ENCODE results near the gene TTC33. TPM values are rescaled to one million over a fixed set of nuclear protein-coding genes. Genes with fewer than 3 reads are reported as not detected.

Gene TTC33
- total RNA-seq, 6 experiments from 2014 or later: 5.6 to 9.2 (median 7.0) TPM

DNA sequence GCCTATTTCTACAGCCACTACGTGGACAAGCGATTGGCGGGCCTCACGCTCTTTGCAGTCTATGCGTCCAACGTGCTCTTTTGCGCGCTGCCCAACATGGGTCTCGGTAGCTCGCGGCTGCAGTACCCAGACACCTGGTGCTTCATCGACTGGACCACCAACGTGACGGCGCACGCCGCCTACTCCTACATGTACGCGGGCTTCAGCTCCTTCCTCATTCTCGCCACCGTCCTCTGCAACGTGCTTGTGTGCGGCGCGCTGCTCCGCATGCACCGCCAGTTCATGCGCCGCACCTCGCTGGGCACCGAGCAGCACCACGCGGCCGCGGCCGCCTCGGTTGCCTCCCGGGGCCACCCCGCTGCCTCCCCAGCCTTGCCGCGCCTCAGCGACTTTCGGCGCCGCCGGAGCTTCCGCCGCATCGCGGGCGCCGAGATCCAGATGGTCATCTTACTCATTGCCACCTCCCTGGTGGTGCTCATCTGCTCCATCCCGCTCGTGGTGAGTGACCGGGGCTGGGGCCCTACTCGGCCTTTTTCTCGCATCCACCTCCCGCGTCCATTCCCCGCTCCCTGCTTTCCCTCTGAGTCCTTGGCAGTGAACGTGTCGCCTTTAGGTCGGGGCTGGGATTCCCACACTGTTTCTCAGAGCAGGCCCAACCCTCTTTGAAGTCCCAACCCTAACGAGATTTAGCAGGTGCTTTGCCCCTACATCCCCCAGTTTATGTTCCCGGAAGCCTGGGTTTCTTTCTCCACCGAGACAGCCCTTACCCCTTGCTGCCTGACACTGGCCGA lies 74.2 kb downstream of the TTC33 start:
- ATAC-seq (no peak), DNase-seq (peak; percentile 45 to 68 (median 51))
- no peak for TF ChIP-seq POLR2A (IDR thresholded peaks at IDR 0.05)
- TF ChIP-seq, protein P1, sequence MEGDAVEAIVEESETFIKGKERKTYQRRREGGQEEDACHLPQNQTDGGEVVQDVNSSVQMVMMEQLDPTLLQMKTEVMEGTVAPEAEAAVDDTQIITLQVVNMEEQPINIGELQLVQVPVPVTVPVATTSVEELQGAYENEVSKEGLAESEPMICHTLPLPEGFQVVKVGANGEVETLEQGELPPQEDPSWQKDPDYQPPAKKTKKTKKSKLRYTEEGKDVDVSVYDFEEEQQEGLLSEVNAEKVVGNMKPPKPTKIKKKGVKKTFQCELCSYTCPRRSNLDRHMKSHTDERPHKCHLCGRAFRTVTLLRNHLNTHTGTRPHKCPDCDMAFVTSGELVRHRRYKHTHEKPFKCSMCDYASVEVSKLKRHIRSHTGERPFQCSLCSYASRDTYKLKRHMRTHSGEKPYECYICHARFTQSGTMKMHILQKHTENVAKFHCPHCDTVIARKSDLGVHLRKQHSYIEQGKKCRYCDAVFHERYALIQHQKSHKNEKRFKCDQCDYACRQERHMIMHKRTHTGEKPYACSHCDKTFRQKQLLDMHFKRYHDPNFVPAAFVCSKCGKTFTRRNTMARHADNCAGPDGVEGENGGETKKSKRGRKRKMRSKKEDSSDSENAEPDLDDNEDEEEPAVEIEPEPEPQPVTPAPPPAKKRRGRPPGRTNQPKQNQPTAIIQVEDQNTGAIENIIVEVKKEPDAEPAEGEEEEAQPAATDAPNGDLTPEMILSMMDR (IDR thresholded peaks at IDR 0.05): no peak
- intact Hi-C loops (cut with DNase I): loop anchor here (10.0 kb wide), 1 partner anchor 737 kb away; no protein-coding TSS in a partner anchor
- WGBS (ENCODE audit: insufficient coverage, low coverage, low lambda C conversion rate, missing lambda C conversion rate): 13% methylated on average over 25 of the region's 67 CpGs
- H3K4me1 ChIP-seq: peaks cover 0 to 11% (median 2%) of the 10 kb centered on the region in 4 donors
- H3K4me3 ChIP-seq: peak overlapping the region; percentile 46 to 73 (median 58)
- H3K27ac ChIP-seq: peak overlapping the region in 2 of 3 donors; percentile 38 to 39
- H3K9me3 ChIP-seq: no peaks in the 10 kb centered on the region
- H3K27me3 ChIP-seq: peaks cover 0 to 13% of the 10 kb centered on the region in 2 donors
- no peaks in the 10 kb centered on the region for H3K36me3 ChIP-seq

DNA sequence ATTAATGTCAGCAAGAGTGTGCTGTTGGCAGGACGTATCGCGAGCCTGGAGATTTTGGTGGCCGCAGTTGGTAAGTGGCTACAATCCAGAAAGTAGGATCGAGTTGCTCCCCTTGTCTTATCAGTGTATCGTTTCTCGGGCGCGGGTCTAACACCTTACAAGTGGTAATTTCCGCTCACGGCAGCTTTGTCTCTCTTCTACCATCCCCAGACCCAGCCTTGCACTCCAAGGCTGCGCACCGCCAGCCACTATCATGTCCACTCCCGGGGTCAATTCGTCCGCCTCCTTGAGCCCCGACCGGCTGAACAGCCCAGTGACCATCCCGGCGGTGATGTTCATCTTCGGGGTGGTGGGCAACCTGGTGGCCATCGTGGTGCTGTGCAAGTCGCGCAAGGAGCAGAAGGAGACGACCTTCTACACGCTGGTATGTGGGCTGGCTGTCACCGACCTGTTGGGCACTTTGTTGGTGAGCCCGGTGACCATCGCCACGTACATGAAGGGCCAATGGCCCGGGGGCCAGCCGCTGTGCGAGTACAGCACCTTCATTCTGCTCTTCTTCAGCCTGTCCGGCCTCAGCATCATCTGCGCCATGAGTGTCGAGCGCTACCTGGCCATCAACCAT lies 74.9 kb downstream of the TTC33 start:
- ATAC-seq: no peak
- Histone ChIP-seq H3K9me3 (no peaks in the 10 kb centered on the region), H3K4me1 (peaks cover 0 to 11% (median 2%) of the 10 kb centered on the region in 4 donors), H3K27me3 (peaks cover 0 to 13% of the 10 kb centered on the region in 2 donors), H3K27ac (peak overlapping the region in 2 of 3 donors; percentile 38 to 39), H3K4me3 (peak overlapping the region; percentile 46 to 73 (median 58)), H3K36me3 (no peaks in the 10 kb centered on the region)
- intact Hi-C loops (cut with DNase I): loop anchor here (10.0 kb wide), 1 partner anchor 736 kb away; no protein-coding TSS in a partner anchor
- no peak for TF ChIP-seq POLR2A (IDR thresholded peaks at IDR 0.05)
- TF ChIP-seq, protein P1 (IDR thresholded peaks at IDR 0.05): no peak
- WGBS (ENCODE audit: insufficient coverage, low coverage, low lambda C conversion rate, missing lambda C conversion rate): 7% methylated on average over 7 of the region's 37 CpGs
- DNase-seq: peak in 2 of 3 donors; percentile 30 to 59

DNA sequence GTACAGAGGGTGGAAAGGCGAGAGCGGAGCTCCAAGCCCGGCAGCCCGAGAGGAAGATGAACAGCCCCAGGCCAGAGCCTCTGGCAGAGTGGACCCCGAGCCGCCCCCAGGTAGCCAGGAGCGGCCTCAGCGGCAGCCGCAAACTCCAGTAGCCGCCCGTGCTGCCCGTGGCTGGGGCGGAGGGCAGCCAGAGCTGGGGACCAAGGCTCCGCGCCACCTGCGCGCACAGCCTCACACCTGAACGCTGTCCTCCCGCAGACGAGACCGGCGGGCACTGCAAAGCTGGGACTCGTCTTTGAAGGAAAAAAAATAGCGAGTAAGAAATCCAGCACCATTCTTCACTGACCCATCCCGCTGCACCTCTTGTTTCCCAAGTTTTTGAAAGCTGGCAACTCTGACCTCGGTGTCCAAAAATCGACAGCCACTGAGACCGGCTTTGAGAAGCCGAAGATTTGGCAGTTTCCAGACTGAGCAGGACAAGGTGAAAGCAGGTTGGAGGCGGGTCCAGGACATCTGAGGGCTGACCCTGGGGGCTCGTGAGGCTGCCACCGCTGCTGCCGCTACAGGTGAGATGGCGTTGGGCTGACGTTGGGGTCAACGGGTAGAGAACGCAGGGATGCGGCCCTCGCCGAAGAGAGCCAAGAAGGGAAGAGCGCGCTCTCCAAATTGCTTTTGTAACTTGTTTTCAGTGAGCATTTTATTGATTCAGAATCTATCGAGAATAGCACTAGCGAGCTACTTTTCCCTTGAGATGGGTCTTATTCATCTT lies 75.7 kb downstream of the TTC33 start, which contains the start of gene PTGER4:
TSS of gene PTGER4 (plus strand) at position 3 of the 769 bp plus-strand sequence. CDS start 1,079 bp downstream, outside the sequence.
- 3% methylated on average over 29 of the region's 44 CpGs for WGBS (ENCODE audit: insufficient coverage, low coverage, low lambda C conversion rate, missing lambda C conversion rate)
- intact Hi-C loops (cut with DNase I): loop anchor here (10.0 kb wide), 1 partner anchor 735 kb away; no protein-coding TSS in a partner anchor
- H3K4me1 ChIP-seq: peaks cover 0 to 11% (median 2%) of the 10 kb centered on the region in 4 donors
- peak within 1 kb of the TSS; percentile 46 to 73 (median 58) for H3K4me3 ChIP-seq
- TF ChIP-seq, protein P1 (IDR thresholded peaks at IDR 0.05): no peak
- TF ChIP-seq POLR2A (IDR thresholded peaks at IDR 0.05): peak; percentile 77
- H3K27ac ChIP-seq: peak within 1 kb of the TSS; percentile 53 to 77 (median 69)
- peaks cover 0 to 13% of the 10 kb centered on the region in 2 donors for H3K27me3 ChIP-seq
- DNase-seq (peak; percentile 40 to 60 (median 51)), ATAC-seq (peak in 1 of 4 donors; percentile 54)
- no peaks in the 10 kb centered on the region for H3K36me3 ChIP-seq
- H3K9me3 ChIP-seq: no peaks in the 10 kb centered on the region

Data from right lobe of liver (tissue), 6 donors.